Hematopoietic multipotent progenitor cell treated with erythropoietin and hydrocortisone succinate and interleukin-3 and kit ligand, for 17 days (in vitro differentiated cells): Measurements from ENCODE around the gene SPRYD3.
A peak's percentile ranks its signal among the peaks of the same experiment; 100 is the strongest.

ENCODE experiments used
- DNase-seq: peaks from one replicate; pipeline ENCODE4 v3.0.0-alpha.2; 2015; ENCODE audit warnings: low spot score

The SPRYD3 gene

GRCh38 chr12:53062011-53062961, 16.9 kb downstream of the SPRYD3 start:
- no peak for DNase-seq

- peak; percentile 23 for DNase-seq
Observed at GRCh38 chr12:53061404-53062010, 17.7 kb downstream of the SPRYD3 start.

GRCh38 chr12:53060721-53061276, 18.4 kb downstream of the SPRYD3 start:
- DNase-seq, result no peak

GRCh38 chr12:53060064-53060720, 19.0 kb downstream of the SPRYD3 start:
- no peak for DNase-seq

GRCh38 chr12:53059434-53060063, 19.6 kb downstream of the SPRYD3 start:
- no peak for DNase-seq

- DNase-seq, result no peak
Observed at GRCh38 chr12:53058674-53059433, 20.3 kb downstream of the SPRYD3 start.

- DNase-seq, result no peak
Observed at GRCh38 chr12:53057816-53058500, 21.2 kb downstream of the SPRYD3 start.

- no peak for DNase-seq
Observed at GRCh38 chr12:53056901-53057300, 22.3 kb downstream of the SPRYD3 start.

- DNase-seq, result no peak
Observed at GRCh38 chr12:53056296-53056695, 22.9 kb downstream of the SPRYD3 start.

GRCh38 chr12:53055471-53056266, 23.5 kb downstream of the SPRYD3 start:
- no peak for DNase-seq

GRCh38 chr12:53054112-53054878, 24.9 kb downstream of the SPRYD3 start:
- DNase-seq, result peak; percentile 95

GRCh38 chr12:53053218-53054111, 25.7 kb downstream of the SPRYD3 start:
- peak; percentile 58 for DNase-seq

- DNase-seq, result no peak
Observed at GRCh38 chr12:53052419-53053217, 26.6 kb downstream of the SPRYD3 start.

GRCh38 chr12:53051881-53052412, 27.2 kb downstream of the SPRYD3 start:
- DNase-seq, result no peak

GRCh38 chr12:53051058-53051880, 27.9 kb downstream of the SPRYD3 start:
- no peak for DNase-seq
